Islet precursor cell (in vitro differentiated cells): Measurements from ENCODE around the gene PLCH1.

Experiments
- DNase-seq: peaks from one replicate; pipeline ENCODE4 v3.0.0-alpha.2; 2018

Gene PLCH1

DNA sequence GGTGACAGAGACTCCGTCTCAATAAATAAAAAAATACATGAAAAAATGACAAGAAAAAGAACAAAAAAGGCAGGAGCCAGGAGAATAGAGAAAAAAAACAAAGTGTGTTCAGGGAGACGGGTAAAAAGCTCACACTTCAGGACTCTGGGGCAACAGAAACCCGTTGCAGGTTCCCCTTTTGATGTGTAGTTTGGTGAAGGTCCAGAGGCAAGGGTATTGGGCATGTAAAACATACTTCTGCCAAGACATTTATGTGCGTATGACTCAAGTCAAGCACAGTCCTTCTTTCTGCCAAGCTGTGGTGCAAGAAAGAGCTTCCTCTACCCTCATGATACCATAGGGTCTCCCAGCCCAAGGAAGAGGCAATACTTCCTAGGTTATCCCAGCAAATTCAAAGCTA lies 418.0 kb downstream of the PLCH1 start:
- no peak for DNase-seq

DNA sequence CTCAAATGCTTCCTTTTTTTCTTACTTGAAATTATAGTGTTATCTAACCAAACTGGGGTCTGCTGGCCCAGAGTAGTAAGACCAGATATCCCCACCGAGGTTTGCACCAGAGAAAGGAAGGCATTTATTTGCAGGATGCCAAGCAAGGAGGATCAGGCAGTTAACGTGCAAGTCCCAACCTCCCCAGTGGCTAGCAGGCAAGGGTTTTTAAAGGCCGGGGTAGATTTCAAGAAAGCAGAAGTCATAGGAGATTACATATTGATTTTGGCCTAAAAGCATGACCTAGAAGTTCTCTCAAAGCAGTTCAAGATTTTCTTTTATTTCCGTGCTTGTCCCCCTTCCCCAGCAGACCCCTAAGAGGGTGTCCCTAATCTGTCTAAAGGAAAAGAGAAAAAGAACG lies 418.6 kb downstream of the PLCH1 start:
- no peak for DNase-seq
